ENCODE measurements around the gene ZNF827. TPM values are rescaled to one million over a fixed set of nuclear protein-coding genes. Genes with fewer than 3 reads are reported as not detected.

ZNF827 gene
- total RNA-seq, 4 donors from 2014 or later, result 2.6 to 17.9 (median 3.7) TPM

DNA sequence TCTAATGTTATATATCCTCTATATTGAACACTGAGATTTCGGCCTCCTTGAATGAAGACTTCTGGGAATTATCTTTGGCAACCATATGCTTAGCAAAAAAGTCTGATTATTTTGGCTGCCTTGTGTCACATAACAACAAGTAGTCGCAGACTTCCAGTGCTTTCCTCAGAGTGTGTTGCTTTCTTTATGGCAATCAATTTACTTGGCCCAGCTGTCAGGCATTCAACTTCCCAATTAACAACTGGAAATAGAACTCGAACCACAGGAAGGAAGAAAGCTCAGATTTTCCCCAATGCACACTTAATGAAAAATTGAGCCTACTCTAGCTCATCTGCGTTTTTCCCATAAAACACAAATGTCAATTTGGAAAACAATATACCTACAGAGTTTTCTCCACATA is 71.6 kb downstream of the ZNF827 start:
- no peak for DNase-seq (ENCODE audit: low spot score in 2 of 2)
- no peak overlapping the region for H3K4me3 ChIP-seq (ENCODE audit: low read depth, poor library complexity, severe bottlenecking)
- 62 to 73% methylated on average over 4 of the region's 4 CpGs for WGBS, 2 donors
- intact Hi-C loops (cut with DNase I; ENCODE audit: low total_unique reads), result no loop called here
- TF ChIP-seq POLR2A (IDR thresholded peaks at IDR 0.05), result no peak
- TF ChIP-seq, protein P1, sequence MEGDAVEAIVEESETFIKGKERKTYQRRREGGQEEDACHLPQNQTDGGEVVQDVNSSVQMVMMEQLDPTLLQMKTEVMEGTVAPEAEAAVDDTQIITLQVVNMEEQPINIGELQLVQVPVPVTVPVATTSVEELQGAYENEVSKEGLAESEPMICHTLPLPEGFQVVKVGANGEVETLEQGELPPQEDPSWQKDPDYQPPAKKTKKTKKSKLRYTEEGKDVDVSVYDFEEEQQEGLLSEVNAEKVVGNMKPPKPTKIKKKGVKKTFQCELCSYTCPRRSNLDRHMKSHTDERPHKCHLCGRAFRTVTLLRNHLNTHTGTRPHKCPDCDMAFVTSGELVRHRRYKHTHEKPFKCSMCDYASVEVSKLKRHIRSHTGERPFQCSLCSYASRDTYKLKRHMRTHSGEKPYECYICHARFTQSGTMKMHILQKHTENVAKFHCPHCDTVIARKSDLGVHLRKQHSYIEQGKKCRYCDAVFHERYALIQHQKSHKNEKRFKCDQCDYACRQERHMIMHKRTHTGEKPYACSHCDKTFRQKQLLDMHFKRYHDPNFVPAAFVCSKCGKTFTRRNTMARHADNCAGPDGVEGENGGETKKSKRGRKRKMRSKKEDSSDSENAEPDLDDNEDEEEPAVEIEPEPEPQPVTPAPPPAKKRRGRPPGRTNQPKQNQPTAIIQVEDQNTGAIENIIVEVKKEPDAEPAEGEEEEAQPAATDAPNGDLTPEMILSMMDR (IDR thresholded peaks at IDR 0.05), result no peak

DNA sequence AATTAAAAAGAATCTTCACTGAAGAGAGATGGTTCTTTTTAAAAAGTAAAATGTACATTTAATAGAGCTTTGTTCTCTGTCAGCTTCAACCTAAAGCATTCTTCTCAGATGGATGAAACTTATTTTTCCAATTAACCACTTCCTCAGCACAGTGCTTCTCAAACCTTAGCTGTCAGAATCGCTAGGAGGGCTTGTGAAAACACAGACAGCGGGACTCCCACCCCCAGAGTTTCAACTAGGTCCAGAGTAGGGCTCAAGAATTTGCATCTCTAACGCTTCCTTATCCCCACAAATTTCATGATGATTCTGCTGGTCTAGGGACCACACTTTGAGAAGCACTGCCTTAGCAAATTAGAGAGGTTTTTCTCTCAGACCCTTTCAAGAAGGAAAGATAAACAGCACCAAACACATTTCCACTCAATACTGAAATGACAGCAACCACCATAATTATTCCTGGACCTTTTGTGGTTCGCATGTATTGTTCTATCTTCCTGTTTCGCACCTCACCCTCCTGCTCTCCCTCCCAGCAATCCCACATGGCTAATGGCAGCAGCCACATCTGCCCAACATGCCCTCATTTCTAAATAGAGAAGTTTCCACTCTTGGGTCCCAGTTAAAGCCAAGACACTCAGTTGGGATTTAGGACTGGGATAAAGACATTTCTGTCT is 73.2 kb downstream of the ZNF827 start:
- no peak overlapping the region for H3K4me3 ChIP-seq (ENCODE audit: low read depth, poor library complexity, severe bottlenecking)
- no peak for TF ChIP-seq POLR2A (IDR thresholded peaks at IDR 0.05)
- TF ChIP-seq, protein P1 (IDR thresholded peaks at IDR 0.05), result no peak
- WGBS, 2 donors, result 82 to 83% methylated on average over 5 of the region's 5 CpGs
- DNase-seq (ENCODE audit: low spot score in 2 of 2), result no peak
- intact Hi-C loops (cut with DNase I; ENCODE audit: low total_unique reads), result no loop called here

DNA sequence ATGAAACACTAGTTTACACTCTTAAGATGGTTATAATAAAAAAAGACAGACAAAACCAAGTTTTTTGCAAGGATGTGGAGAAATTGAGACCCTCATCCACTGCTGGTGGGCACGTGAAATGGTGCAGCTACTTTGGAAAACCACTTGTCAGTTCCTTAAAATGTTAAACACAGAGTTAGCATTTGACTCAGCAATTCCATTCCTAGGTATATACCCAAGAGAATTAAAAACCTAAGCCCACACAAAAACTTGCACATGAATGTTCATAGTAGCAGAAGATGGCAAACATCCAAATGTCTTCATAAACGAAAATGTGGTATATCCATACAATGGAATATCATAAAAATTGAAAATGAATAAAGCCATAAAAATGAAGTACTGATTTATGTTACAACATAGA is 75.4 kb downstream of the ZNF827 start:
- whole genome bisulfite sequencing, 2 donors, result 80 to 89% methylated on average over 2 of the region's 2 CpGs
- no peak overlapping the region for H3K4me3 ChIP-seq (ENCODE audit: low read depth, poor library complexity, severe bottlenecking)
- intact Hi-C loops (cut with DNase I; ENCODE audit: low total_unique reads), result no loop called here
- TF ChIP-seq POLR2A (IDR thresholded peaks at IDR 0.05), result no peak
- TF ChIP-seq, protein P1 (IDR thresholded peaks at IDR 0.05), result no peak
- DNase-seq (ENCODE audit: low spot score in 2 of 2), result no peak

DNA sequence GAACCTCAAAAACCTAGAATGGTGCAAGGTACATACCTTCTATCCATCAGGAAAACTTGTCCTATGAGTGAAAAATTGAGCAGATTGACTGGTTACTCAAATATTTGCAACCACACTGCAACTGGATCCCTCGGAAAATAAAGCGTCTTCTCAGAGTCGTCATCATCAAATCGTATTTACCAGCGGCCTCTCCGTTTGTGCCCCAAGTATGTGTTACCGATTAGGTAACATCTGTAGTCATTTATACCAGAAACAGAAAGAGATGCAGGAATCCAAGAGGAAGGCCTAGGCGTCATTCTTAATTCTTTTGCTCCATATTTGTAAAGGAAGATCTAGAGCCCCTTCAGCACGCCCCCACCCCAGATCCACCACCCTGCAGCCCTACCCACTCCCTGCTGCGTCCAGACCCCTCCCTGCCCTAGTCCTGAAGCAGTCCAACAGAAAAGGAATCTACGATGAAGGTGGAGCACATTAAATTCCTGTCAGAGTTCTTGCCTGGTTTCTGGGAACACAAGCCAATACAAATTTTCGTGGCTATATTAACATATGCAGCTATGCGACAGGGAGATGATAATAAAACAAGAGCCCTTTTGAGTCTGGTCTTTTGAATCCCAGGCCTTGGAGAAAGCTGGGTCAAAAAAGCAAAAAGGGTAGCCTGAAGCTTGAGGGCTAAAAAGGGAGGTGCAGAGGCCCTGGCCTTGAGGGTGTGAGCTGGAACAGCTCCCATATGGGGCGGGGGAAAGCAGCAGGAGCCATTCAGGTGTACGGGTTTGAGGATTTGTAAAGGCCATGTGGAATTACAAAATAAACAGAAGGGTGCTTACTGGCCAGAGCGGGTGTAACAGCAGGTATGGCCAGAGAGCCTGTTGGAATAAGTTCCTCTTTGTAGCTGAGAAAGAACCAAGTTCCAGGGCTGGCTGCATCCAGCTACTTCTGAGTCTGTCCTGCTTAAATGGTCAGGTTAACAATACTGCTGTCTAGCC is 77.0 kb downstream of the ZNF827 start:
- intact Hi-C loops (cut with DNase I; ENCODE audit: low total_unique reads), result no loop called here
- no peak overlapping the region for H3K4me3 ChIP-seq (ENCODE audit: low read depth, poor library complexity, severe bottlenecking)
- no peak for DNase-seq (ENCODE audit: low spot score in 2 of 2)
- TF ChIP-seq, protein P1 (IDR thresholded peaks at IDR 0.05), result no peak
- TF ChIP-seq POLR2A (IDR thresholded peaks at IDR 0.05), result no peak
- WGBS, 2 donors, result 56 to 62% methylated on average over 16 of the region's 16 CpGs

DNA sequence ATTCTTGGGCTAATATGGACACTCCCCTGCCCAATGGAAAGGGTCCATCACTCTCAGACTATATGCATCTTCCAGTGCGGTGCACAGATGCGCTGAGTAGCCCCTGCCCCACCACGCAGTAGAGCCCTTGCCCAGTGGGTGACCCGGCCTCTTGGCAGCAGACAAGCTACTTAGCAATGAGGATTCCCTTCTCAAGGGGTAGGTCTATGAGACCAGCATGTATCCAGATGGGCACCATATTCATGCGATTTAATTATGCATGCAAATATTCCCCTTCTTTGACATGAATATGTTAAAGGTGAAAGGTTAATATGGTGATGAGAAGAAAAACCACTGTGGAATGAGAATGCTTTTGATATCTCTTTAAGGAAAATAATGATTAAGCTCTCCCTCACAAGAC is 77.7 kb downstream of the ZNF827 start:
- TF ChIP-seq POLR2A (IDR thresholded peaks at IDR 0.05), result no peak
- TF ChIP-seq, protein P1 (IDR thresholded peaks at IDR 0.05), result no peak
- 90 to 91% methylated on average over 5 of the region's 5 CpGs for WGBS, 2 donors
- no peak overlapping the region for H3K4me3 ChIP-seq (ENCODE audit: low read depth, poor library complexity, severe bottlenecking)
- DNase-seq (ENCODE audit: low spot score in 2 of 2), result no peak
- intact Hi-C loops (cut with DNase I; ENCODE audit: low total_unique reads), result no loop called here

All from lower leg skin (tissue), 4 donors.